WTC11 (cell line): ENCODE results near the gene AGXT. TPM values are rescaled to one million over a fixed set of nuclear protein-coding genes. Genes with fewer than 3 reads are reported as not detected.
A peak's percentile ranks its signal among the peaks of the same experiment; 100 is the strongest.

Experiments used
- ATAC-seq: fragments of 200-7000 bp; cut with Tn5 transposase; 2 replicates; pipeline ENCODE4 v1.10.0; 2021; ENCODE audit warnings: mild to moderate bottlenecking, moderate library complexity
- CTCF ChIA-PET: fragments of 300-600 bp; sonication (Branson Sonifier 250); formaldehyde crosslinking; loops from one replicate; lab custom pipeline; 2021; ENCODE audit warnings: antibody characterized with exemption; lab: Charles Lee
- POLR2A ChIA-PET: fragments of 350-600 bp; sonication (Branson Sonifier 250); formaldehyde crosslinking; loops from one replicate; lab custom pipeline; 2021; ENCODE audit warnings: antibody characterized with exemption; lab: Charles Lee
- DNase-seq: peaks from one replicate; pipeline ENCODE4 v3.0.0; 2021; ENCODE audit warnings: low spot score
- H3K27ac Mint-ChIP-seq: 2 replicates; pipeline ENCODE4 v1.8.0; 2021; ENCODE audit warnings: mixed read lengths
- H3K27me3 Mint-ChIP-seq: 2 replicates; pipeline ENCODE4 v1.8.0; 2021; ENCODE audit warnings: low read depth, mild to moderate bottlenecking, moderate library complexity, mixed read lengths
- H3K36me3 Mint-ChIP-seq: 2 replicates; pipeline ENCODE4 v1.8.0; 2021; ENCODE audit warnings: mixed read lengths
- H3K4me1 Mint-ChIP-seq: 2 replicates; pipeline ENCODE4 v1.8.0; 2022; ENCODE audit warnings: mixed read lengths
- H3K4me3 Mint-ChIP-seq: 2 replicates; pipeline ENCODE4 v1.8.0; 2021; ENCODE audit warnings: mild to moderate bottlenecking, moderate library complexity, mixed read lengths
- H3K9me3 Mint-ChIP-seq: 2 replicates; pipeline ENCODE4 v1.8.0; 2021; ENCODE audit warnings: mixed read lengths
- EMX1 ChIP-seq: fragments of 250-450 bp; sonication (Bioruptor Pico); IDR thresholded peaks from 2 replicates; pipeline ENCODE4 v1.8.0; 2021; ENCODE audit warnings: mild to moderate bottlenecking
- ETV6 ChIP-seq: sonication (generic); formaldehyde crosslinking; IDR thresholded peaks from 2 replicates; pipeline ENCODE4 v1.8.1; 2022; ENCODE audit warnings: mild to moderate bottlenecking, missing genetic modification reagents
- GABPB1 ChIP-seq: sonication (generic); formaldehyde crosslinking; IDR thresholded peaks from 2 replicates; pipeline ENCODE4 v1.8.1; 2023; ENCODE audit warnings: mild to moderate bottlenecking, missing genetic modification reagents
- HMGA2 ChIP-seq: fragments of 250-450 bp; sonication (Bioruptor Pico); IDR thresholded peaks from 2 replicates; pipeline ENCODE4 v1.4.0; 2021; ENCODE audit warnings: mild to moderate bottlenecking, moderate library complexity
- KAT7 ChIP-seq: sonication (generic); formaldehyde crosslinking; IDR thresholded peaks from 2 replicates; pipeline ENCODE4 v1.8.1; 2023; ENCODE audit warnings: missing genetic modification reagents, mild to moderate bottlenecking, borderline replicate concordance
- NFE2L1 ChIP-seq: sonication (generic); formaldehyde crosslinking; IDR thresholded peaks from 2 replicates; pipeline ENCODE4 v1.8.1; 2023; ENCODE audit warnings: missing genetic modification reagents
- NR3C1 ChIP-seq: sonication (generic); formaldehyde crosslinking; conservative IDR thresholded peaks from 2 replicates; pipeline ENCODE4 v1.8.1; 2023; ENCODE audit warnings: low read depth, mild to moderate bottlenecking, missing genetic modification reagents
- TCF7 ChIP-seq: sonication (generic); formaldehyde crosslinking; IDR thresholded peaks from 2 replicates; pipeline ENCODE4 v1.8.0; 2022; ENCODE audit warnings: mild to moderate bottlenecking, low read depth, missing genetic modification reagents, moderate library complexity
- TEAD1 ChIP-seq: sonication (generic); formaldehyde crosslinking; IDR thresholded peaks from 2 replicates; pipeline ENCODE4 v1.8.0; 2022; ENCODE audit warnings: mild to moderate bottlenecking, missing genetic modification reagents
- ZNF219 ChIP-seq: sonication (generic); formaldehyde crosslinking; IDR thresholded peaks from 2 replicates; pipeline ENCODE4 v1.8.0; 2023; ENCODE audit warnings: missing genetic modification reagents, mild to moderate bottlenecking, borderline replicate concordance
- ZNF317 ChIP-seq: sonication (generic); formaldehyde crosslinking; IDR thresholded peaks from 2 replicates; pipeline ENCODE4 v1.8.1; 2023; ENCODE audit warnings: low read depth, mild to moderate bottlenecking, moderate library complexity, missing genetic modification reagents, borderline replicate concordance
- total RNA-seq: library from RNA; stranded (reverse); gene quantifications from 3 replicates; pipeline ENCODE4 v1.2.3, GENCODE V29; 2021
- TF ChIP-seq, protein P1 (sequence below): fragments of 250-450 bp; sonication (Bioruptor Pico); IDR thresholded peaks from 2 replicates; pipeline ENCODE4 v1.8.0; 2021; ENCODE audit warnings: mild to moderate bottlenecking
- TF ChIP-seq, protein P2 (sequence below): fragments of 250-450 bp; sonication (Bioruptor Pico); conservative IDR thresholded peaks from 2 replicates; pipeline ENCODE4 v1.9.0; 2021; ENCODE audit warnings: mild to moderate bottlenecking
- TF ChIP-seq, protein P3 (sequence below): sonication (generic); formaldehyde crosslinking; IDR thresholded peaks from 2 replicates; pipeline ENCODE4 v1.8.0; 2023; ENCODE audit warnings: mild to moderate bottlenecking, missing genetic modification reagents
- TF ChIP-seq, protein P4 (sequence below): sonication (generic); formaldehyde crosslinking; IDR thresholded peaks from 2 replicates; pipeline ENCODE4 v1.8.1; 2023; ENCODE audit warnings: mild to moderate bottlenecking, missing genetic modification reagents
- TF ChIP-seq, protein P5 (sequence below): sonication (generic); formaldehyde crosslinking; IDR thresholded peaks from 2 replicates; pipeline ENCODE4 v1.8.1; 2022; ENCODE audit warnings: mild to moderate bottlenecking, missing genetic modification reagents, moderate library complexity, borderline replicate concordance
- TF ChIP-seq, protein P6 (sequence below): sonication (generic); formaldehyde crosslinking; IDR thresholded peaks from 2 replicates; pipeline ENCODE4 v1.8.1; 2023; ENCODE audit warnings: mild to moderate bottlenecking, missing genetic modification reagents
- TF ChIP-seq, protein P7 (sequence below): sonication (generic); formaldehyde crosslinking; IDR thresholded peaks from 2 replicates; pipeline ENCODE4 v1.8.0; 2022; ENCODE audit warnings: mild to moderate bottlenecking, missing genetic modification reagents
- TF ChIP-seq, protein P8 (sequence below): sonication (generic); formaldehyde crosslinking; IDR thresholded peaks from 2 replicates; pipeline ENCODE4 v1.8.1; 2023; ENCODE audit warnings: mild to moderate bottlenecking, moderate library complexity, missing genetic modification reagents

Gene AGXT
- total RNA-seq, 1 experiment from 2014 or later: 0.24 TPM

DNA sequence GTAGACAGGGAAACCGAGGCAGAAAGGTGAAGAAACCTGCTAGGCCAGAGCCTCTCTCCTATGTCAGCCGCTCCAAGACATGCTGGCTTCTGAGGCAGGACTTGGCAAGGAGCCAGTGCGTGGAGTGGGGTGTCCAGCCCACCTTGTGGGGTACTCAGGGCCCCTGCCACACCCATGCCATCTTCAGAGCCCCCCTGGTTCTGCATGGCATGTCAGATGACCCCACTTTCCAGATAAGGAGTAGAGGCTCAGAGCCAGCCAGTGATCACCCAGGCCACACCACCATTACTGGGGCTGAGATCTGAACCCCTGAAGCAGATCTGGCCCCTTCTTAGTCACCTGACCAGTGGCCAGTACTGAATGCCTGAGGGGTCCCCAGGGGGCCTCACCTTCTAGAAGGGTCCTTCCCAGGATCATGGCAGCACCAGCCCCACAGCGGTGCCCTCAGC, 52.2 kb downstream of the AGXT start:
- no peaks in the 10 kb centered on the region for H3K9me3 Mint-ChIP-seq

DNA sequence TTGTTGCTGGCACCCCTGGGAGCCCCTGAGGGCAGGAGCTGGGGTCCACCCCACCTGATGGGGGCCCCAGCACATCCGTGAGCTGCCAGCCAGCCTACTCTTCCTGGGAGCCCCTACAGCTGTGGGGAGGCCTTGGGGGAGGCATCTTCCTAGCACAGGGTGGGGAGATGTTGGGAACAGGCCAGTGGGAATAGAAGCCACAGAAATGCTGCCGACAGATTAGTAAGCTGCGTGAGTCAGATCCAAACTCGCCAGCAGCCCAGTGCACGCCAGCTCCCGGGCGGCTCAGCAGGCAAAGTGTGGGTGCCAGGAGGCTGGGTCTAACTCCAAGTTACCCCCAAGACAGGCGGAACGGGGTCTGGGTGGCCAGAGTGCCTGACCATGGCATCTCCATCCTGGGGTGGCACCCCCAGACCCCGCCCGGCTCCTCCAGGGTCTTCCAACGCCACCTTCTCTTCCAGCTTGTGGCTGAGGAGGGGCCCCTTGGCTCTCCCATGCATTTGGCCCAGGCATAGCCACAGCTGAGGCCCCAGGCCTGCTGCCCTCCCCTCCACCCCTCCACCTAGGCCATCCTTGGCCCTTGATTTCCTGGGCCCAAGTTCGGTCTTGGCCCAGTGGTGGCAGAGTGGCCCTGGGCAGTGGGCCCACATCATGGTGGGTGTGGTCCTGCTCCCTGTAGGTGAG, 52.8 kb downstream of the AGXT start:
- DNase-seq (peak; percentile 10), ATAC-seq (no peak)
- no peaks in the 10 kb centered on the region for H3K36me3 Mint-ChIP-seq
- H3K4me3 Mint-ChIP-seq: no peak overlapping the region
- H3K4me1 Mint-ChIP-seq: no peaks in the 10 kb centered on the region
- no peak overlapping the region for H3K27ac Mint-ChIP-seq
- CTCF ChIA-PET: no interaction called here
- H3K27me3 Mint-ChIP-seq: no peaks in the 10 kb centered on the region
- no peaks in the 10 kb centered on the region for H3K9me3 Mint-ChIP-seq
- POLR2A ChIA-PET: no interaction called here
- TF ChIP-seq TCF7 (CRISPR knock-in tag): no peak
- TF ChIP-seq NFE2L1 (CRISPR knock-in tag): no peak
- TF ChIP-seq EMX1 (CRISPR knock-in tag): no peak
- TF ChIP-seq, protein P1, sequence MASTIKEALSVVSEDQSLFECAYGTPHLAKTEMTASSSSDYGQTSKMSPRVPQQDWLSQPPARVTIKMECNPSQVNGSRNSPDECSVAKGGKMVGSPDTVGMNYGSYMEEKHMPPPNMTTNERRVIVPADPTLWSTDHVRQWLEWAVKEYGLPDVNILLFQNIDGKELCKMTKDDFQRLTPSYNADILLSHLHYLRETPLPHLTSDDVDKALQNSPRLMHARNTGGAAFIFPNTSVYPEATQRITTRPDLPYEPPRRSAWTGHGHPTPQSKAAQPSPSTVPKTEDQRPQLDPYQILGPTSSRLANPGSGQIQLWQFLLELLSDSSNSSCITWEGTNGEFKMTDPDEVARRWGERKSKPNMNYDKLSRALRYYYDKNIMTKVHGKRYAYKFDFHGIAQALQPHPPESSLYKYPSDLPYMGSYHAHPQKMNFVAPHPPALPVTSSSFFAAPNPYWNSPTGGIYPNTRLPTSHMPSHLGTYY: no peak
- TF ChIP-seq, protein P2, sequence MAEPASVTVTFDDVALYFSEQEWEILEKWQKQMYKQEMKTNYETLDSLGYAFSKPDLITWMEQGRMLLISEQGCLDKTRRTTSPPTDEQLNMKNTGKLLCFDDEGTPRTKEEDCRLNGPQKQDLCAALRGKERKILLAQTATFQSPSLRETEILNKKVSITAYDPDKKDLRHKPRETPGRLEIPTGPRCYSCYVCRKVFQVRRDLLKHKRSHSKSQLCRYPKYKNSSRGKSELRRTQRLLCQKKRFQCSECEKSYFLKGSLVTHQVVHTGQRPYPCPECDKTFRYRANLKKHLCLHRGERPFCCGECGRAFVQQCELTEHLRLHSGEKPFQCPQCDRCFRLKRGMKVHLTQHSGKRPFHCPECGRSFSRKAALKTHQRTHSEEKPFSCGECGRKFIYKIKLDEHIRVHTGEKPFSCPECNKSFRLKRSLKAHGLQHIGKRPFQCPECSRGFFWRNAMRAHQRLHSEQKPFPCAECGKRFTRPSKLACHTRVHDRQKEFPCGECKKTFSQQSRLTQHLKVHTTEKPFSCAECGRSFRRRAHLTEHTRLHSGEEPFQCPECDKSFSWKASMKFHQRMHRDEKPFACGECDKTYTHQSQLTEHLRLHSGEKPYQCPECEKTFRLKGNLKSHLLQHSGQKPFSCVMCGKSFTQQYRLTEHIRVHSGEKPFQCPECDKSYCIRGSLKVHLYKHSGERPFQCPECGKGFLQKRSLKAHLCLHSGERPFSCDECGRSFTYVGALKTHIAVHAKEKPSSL: no peak
- TF ChIP-seq ZNF219 (CRISPR knock-in tag): no peak
- no peak for TF ChIP-seq HMGA2
- no peak for TF ChIP-seq ZNF317 (CRISPR knock-in tag)
- TF ChIP-seq, protein P3, sequence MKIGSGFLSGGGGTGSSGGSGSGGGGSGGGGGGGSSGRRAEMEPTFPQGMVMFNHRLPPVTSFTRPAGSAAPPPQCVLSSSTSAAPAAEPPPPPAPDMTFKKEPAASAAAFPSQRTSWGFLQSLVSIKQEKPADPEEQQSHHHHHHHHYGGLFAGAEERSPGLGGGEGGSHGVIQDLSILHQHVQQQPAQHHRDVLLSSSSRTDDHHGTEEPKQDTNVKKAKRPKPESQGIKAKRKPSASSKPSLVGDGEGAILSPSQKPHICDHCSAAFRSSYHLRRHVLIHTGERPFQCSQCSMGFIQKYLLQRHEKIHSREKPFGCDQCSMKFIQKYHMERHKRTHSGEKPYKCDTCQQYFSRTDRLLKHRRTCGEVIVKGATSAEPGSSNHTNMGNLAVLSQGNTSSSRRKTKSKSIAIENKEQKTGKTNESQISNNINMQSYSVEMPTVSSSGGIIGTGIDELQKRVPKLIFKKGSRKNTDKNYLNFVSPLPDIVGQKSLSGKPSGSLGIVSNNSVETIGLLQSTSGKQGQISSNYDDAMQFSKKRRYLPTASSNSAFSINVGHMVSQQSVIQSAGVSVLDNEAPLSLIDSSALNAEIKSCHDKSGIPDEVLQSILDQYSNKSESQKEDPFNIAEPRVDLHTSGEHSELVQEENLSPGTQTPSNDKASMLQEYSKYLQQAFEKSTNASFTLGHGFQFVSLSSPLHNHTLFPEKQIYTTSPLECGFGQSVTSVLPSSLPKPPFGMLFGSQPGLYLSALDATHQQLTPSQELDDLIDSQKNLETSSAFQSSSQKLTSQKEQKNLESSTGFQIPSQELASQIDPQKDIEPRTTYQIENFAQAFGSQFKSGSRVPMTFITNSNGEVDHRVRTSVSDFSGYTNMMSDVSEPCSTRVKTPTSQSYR (CRISPR knock-in tag): no peak
- TF ChIP-seq, protein P4, sequence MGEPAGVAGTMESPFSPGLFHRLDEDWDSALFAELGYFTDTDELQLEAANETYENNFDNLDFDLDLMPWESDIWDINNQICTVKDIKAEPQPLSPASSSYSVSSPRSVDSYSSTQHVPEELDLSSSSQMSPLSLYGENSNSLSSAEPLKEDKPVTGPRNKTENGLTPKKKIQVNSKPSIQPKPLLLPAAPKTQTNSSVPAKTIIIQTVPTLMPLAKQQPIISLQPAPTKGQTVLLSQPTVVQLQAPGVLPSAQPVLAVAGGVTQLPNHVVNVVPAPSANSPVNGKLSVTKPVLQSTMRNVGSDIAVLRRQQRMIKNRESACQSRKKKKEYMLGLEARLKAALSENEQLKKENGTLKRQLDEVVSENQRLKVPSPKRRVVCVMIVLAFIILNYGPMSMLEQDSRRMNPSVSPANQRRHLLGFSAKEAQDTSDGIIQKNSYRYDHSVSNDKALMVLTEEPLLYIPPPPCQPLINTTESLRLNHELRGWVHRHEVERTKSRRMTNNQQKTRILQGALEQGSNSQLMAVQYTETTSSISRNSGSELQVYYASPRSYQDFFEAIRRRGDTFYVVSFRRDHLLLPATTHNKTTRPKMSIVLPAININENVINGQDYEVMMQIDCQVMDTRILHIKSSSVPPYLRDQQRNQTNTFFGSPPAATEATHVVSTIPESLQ (CRISPR knock-in tag): no peak
- no peak for TF ChIP-seq GABPB1 (CRISPR knock-in tag)
- TF ChIP-seq, protein P5, sequence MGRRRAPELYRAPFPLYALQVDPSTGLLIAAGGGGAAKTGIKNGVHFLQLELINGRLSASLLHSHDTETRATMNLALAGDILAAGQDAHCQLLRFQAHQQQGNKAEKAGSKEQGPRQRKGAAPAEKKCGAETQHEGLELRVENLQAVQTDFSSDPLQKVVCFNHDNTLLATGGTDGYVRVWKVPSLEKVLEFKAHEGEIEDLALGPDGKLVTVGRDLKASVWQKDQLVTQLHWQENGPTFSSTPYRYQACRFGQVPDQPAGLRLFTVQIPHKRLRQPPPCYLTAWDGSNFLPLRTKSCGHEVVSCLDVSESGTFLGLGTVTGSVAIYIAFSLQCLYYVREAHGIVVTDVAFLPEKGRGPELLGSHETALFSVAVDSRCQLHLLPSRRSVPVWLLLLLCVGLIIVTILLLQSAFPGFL: no peak
- TF ChIP-seq, protein P6, sequence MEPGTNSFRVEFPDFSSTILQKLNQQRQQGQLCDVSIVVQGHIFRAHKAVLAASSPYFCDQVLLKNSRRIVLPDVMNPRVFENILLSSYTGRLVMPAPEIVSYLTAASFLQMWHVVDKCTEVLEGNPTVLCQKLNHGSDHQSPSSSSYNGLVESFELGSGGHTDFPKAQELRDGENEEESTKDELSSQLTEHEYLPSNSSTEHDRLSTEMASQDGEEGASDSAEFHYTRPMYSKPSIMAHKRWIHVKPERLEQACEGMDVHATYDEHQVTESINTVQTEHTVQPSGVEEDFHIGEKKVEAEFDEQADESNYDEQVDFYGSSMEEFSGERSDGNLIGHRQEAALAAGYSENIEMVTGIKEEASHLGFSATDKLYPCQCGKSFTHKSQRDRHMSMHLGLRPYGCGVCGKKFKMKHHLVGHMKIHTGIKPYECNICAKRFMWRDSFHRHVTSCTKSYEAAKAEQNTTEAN (CRISPR knock-in tag): no peak
- TF ChIP-seq, protein P7, sequence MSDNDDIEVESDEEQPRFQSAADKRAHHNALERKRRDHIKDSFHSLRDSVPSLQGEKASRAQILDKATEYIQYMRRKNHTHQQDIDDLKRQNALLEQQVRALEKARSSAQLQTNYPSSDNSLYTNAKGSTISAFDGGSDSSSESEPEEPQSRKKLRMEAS (CRISPR knock-in tag): no peak
- TF ChIP-seq, protein P8, sequence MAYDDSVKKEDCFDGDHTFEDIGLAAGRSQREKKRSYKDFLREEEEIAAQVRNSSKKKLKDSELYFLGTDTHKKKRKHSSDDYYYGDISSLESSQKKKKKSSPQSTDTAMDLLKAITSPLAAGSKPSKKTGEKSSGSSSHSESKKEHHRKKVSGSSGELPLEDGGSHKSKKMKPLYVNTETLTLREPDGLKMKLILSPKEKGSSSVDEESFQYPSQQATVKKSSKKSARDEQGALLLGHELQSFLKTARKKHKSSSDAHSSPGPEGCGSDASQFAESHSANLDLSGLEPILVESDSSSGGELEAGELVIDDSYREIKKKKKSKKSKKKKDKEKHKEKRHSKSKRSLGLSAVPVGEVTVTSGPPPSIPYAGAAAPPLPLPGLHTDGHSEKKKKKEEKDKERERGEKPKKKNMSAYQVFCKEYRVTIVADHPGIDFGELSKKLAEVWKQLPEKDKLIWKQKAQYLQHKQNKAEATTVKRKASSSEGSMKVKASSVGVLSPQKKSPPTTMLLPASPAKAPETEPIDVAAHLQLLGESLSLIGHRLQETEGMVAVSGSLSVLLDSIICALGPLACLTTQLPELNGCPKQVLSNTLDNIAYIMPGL (CRISPR knock-in tag): no peak
- no peak for TF ChIP-seq TEAD1 (CRISPR knock-in tag)

More for the DNA sequence above, 52.2 kb downstream of the AGXT start:
- no peak for DNase-seq
- Mint-ChIP-seq H3K4me1 (no peaks in the 10 kb centered on the region), H3K36me3 (no peaks in the 10 kb centered on the region), H3K27me3 (no peaks in the 10 kb centered on the region), H3K27ac (no peak overlapping the region), H3K4me3 (no peak overlapping the region)
- CTCF ChIA-PET: no interaction called here
- no peak for ATAC-seq
- POLR2A ChIA-PET: no interaction called here
- TF ChIP-seq, protein P7 (CRISPR knock-in tag): no peak
- TF ChIP-seq HMGA2 (no peak), KAT7 (CRISPR knock-in tag) (no peak), ZNF317 (CRISPR knock-in tag) (no peak), NR3C1 (no peak), EMX1 (CRISPR knock-in tag) (no peak), ETV6 (CRISPR knock-in tag) (no peak)
